OCI-LY3 (cell line): ENCODE data around the gene GYPA.
"Not testable (repeated sequence)": the region's sequence is repeated elsewhere in the genome, so short reads cannot be mapped to it uniquely, and the experiment has no call there.

Source experiments
- EZH2phosphoT487 ChIP-seq: fragments of 200-600 bp; shearing (Covaris generic); IDR thresholded peaks from 2 replicates; pipeline ENCODE4 v1.6.1; 2018; ENCODE audit warnings: antibody characterized with exemption, mixed run types, low read depth
- TF ChIP-seq, protein P1 (sequence below): fragments of 200-600, 300-600 bp; sonication (generic); IDR thresholded peaks from 2 replicates; pipeline ENCODE4 v1.5.1; 2014; ENCODE audit warnings: antibody characterized with exemption, low read length, low read depth

DNA sequence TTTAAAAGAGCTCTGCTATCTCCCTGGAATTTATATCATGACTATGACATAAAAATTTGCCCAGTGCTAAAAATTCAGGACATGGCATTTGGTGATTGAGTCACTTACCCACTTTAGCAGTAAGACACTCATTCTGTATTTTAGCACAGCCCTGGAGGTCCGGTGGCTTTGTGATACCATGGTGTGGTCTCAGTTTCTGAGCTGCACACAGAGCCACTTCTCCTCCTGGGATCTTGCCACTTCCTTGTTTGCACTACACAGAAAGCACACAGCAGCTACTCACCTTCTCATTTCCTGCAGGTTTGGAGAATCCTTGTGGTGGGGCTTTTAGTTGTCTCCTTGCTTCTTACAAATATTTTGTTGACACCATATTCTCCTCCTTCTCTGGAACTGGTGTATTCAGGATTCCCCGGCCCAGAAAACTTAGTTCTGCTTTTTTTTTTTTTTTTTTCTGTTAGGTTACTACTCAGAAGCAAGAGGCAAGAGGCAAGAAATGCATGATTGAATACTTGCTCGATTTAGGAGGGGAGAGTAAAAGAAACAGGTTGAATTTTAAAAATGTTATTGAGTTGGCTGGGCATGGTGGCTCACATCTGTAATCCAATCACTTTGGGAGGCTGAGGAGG lies 80.2 kb downstream of the GYPA start:
- not testable (repeated sequence) for TF ChIP-seq EZH2phosphoT487
- TF ChIP-seq, protein P1, sequence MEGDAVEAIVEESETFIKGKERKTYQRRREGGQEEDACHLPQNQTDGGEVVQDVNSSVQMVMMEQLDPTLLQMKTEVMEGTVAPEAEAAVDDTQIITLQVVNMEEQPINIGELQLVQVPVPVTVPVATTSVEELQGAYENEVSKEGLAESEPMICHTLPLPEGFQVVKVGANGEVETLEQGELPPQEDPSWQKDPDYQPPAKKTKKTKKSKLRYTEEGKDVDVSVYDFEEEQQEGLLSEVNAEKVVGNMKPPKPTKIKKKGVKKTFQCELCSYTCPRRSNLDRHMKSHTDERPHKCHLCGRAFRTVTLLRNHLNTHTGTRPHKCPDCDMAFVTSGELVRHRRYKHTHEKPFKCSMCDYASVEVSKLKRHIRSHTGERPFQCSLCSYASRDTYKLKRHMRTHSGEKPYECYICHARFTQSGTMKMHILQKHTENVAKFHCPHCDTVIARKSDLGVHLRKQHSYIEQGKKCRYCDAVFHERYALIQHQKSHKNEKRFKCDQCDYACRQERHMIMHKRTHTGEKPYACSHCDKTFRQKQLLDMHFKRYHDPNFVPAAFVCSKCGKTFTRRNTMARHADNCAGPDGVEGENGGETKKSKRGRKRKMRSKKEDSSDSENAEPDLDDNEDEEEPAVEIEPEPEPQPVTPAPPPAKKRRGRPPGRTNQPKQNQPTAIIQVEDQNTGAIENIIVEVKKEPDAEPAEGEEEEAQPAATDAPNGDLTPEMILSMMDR = not testable (repeated sequence)
